Measurements from ENCODE around the gene DNAH2.

The DNAH2 gene

GRCh38 chr17:7842380-7843256 lies 125.1 kb downstream of the DNAH2 start:
- peak overlapping the region; percentile 93 for H2AFZ ChIP-seq (ENCODE audit: low read length)
- H4K20me1 ChIP-seq (ENCODE audit: insufficient read depth, low read length): no peaks in the 10 kb centered on the region

GRCh38 chr17:7843257-7843535 lies 125.7 kb downstream of the DNAH2 start:
- H3K4me1 ChIP-seq (ENCODE audit: low read length): peaks cover 18% of the 10 kb centered on the region
- 0 out of 2 replicates have a peak, but pooled peaks cover 7% of the 10 kb centered on the region for H3K79me2 ChIP-seq (ENCODE audit: low read length)
- no peak for DNase-seq
- H3K27me3 ChIP-seq (replicated peaks; ENCODE audit: insufficient read depth, low read length): no peaks in the 10 kb centered on the region
- peak overlapping the region; percentile 94 for H3K4me3 ChIP-seq (ENCODE audit: low read length)
- H3K9me3 ChIP-seq (replicated peaks; ENCODE audit: insufficient read depth, low read length): no peaks in the 10 kb centered on the region
- TF ChIP-seq EZH2phosphoT487 (IDR thresholded peaks at IDR 0.05; ENCODE audit: low read length) (no peak), CTCF (IDR thresholded peaks at IDR 0.05; ENCODE audit: low read length) (no peak), EZH2 (optimal IDR thresholded peaks at IDR 0.05; ENCODE audit: low read depth, low read length) (no peak)
- H3F3A ChIP-seq (ENCODE audit: insufficient read depth, low read length): peaks cover 32% of the 10 kb centered on the region
- peak overlapping the region; percentile 93 for H3K27ac ChIP-seq (ENCODE audit: low read length)
- H3K4me2 ChIP-seq (ENCODE audit: low read depth, low read length): peak overlapping the region; percentile 100
- no peaks in the 10 kb centered on the region for H3K9me2 ChIP-seq (replicated peaks; ENCODE audit: insufficient read depth, low read length)
- no peaks in the 10 kb centered on the region for H3K36me3 ChIP-seq (replicated peaks; ENCODE audit: insufficient read depth, low read length)
- peak overlapping the region; percentile 93 for H2AFZ ChIP-seq (ENCODE audit: low read length)
- no peaks in the 10 kb centered on the region for H4K20me1 ChIP-seq (ENCODE audit: insufficient read depth, low read length)
- H3K9ac ChIP-seq (ENCODE audit: low read length): peak overlapping the region; percentile 98

More at GRCh38 chr17:7842380-7843256, 125.1 kb downstream of the DNAH2 start:
- H3K27me3 ChIP-seq (replicated peaks; ENCODE audit: insufficient read depth, low read length): no peaks in the 10 kb centered on the region
- 0 out of 2 replicates have a peak, but pooled peaks cover 7% of the 10 kb centered on the region for H3K79me2 ChIP-seq (ENCODE audit: low read length)
- H3K27ac ChIP-seq (ENCODE audit: low read length): peak overlapping the region; percentile 93
- H3F3A ChIP-seq (ENCODE audit: insufficient read depth, low read length): peaks cover 35% of the 10 kb centered on the region
- peak overlapping the region; percentile 98 for H3K9ac ChIP-seq (ENCODE audit: low read length)
- no peaks in the 10 kb centered on the region for H3K36me3 ChIP-seq (replicated peaks; ENCODE audit: insufficient read depth, low read length)
- no peaks in the 10 kb centered on the region for H3K9me2 ChIP-seq (replicated peaks; ENCODE audit: insufficient read depth, low read length)
- no peaks in the 10 kb centered on the region for H3K9me3 ChIP-seq (replicated peaks; ENCODE audit: insufficient read depth, low read length)
- DNase-seq: peak; percentile 74
- peaks cover 21% of the 10 kb centered on the region for H3K4me1 ChIP-seq (ENCODE audit: low read length)
- peak overlapping the region; percentile 94 for H3K4me3 ChIP-seq (ENCODE audit: low read length)
- no peak for TF ChIP-seq CTCF (IDR thresholded peaks at IDR 0.05; ENCODE audit: low read length)
- no peak for TF ChIP-seq EZH2 (optimal IDR thresholded peaks at IDR 0.05; ENCODE audit: low read depth, low read length)
- peak overlapping the region; percentile 100 for H3K4me2 ChIP-seq (ENCODE audit: low read depth, low read length)

- H3K27ac ChIP-seq (ENCODE audit: low read length): peak overlapping the region; percentile 93
Observed at GRCh38 chr17:7843536-7844291, 126.2 kb downstream of the DNAH2 start.

More at GRCh38 chr17:7843536-7844291, 126.2 kb downstream of the DNAH2 start:
- peak overlapping the region; percentile 93 for H2AFZ ChIP-seq (ENCODE audit: low read length)
- peak overlapping the region; percentile 94 for H3K4me3 ChIP-seq (ENCODE audit: low read length)
- no peaks in the 10 kb centered on the region for H3K27me3 ChIP-seq (replicated peaks; ENCODE audit: insufficient read depth, low read length)
- H3K79me2 ChIP-seq (ENCODE audit: low read length): 0 out of 2 replicates have a peak, but pooled peaks cover 7% of the 10 kb centered on the region
- peaks cover 15% of the 10 kb centered on the region for H3K4me1 ChIP-seq (ENCODE audit: low read length)
- no peaks in the 10 kb centered on the region for H3K9me3 ChIP-seq (replicated peaks; ENCODE audit: insufficient read depth, low read length)
- peak overlapping the region; percentile 98 for H3K9ac ChIP-seq (ENCODE audit: low read length)
- H4K20me1 ChIP-seq (ENCODE audit: insufficient read depth, low read length): no peaks in the 10 kb centered on the region
- H3F3A ChIP-seq (ENCODE audit: insufficient read depth, low read length): peaks cover 32% of the 10 kb centered on the region
- TF ChIP-seq EZH2phosphoT487 (IDR thresholded peaks at IDR 0.05; ENCODE audit: low read length): no peak
- TF ChIP-seq EZH2 (optimal IDR thresholded peaks at IDR 0.05; ENCODE audit: low read depth, low read length): no peak
- no peak for TF ChIP-seq CTCF (IDR thresholded peaks at IDR 0.05; ENCODE audit: low read length)
- no peaks in the 10 kb centered on the region for H3K9me2 ChIP-seq (replicated peaks; ENCODE audit: insufficient read depth, low read length)
- peak overlapping the region; percentile 100 for H3K4me2 ChIP-seq (ENCODE audit: low read depth, low read length)
- DNase-seq: peak; percentile 81
- no peaks in the 10 kb centered on the region for H3K36me3 ChIP-seq (replicated peaks; ENCODE audit: insufficient read depth, low read length)

Measured in MM.1S (cell line).